ENCODE results near the gene LINGO3.

DNA sequence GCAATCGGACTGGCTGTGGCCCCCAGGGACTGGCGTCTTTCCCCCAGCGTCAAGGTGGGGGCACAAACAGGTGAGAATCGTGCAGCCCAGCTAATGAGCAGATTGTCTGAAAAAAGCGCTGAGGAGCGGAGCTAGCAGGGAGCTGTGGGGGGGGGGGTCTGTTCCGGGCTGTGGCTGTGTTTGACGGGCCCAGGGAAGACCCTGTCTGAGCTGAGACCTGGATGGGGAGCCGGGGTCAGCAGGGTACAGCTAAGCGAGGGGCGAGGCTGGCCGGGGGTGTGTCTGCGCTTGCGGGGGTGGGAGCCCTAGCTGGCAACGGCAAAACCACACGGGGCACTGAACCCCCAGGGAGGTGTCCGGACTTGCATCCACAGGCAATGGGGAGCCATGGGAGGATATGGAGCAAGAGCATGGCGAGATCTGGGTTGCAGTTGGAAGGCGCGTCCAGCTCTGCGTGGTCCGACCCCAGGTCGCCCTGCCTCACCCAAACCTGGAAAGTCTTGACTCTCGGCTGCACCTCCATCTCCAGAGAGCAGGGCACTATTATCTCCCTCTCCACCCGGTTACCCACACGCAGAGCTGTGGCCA is 4.6 kb downstream of the LINGO3 start:
- TF ChIP-seq POLR2A (IDR thresholded peaks at IDR 0.05) = no peak
- TF ChIP-seq, protein P1, sequence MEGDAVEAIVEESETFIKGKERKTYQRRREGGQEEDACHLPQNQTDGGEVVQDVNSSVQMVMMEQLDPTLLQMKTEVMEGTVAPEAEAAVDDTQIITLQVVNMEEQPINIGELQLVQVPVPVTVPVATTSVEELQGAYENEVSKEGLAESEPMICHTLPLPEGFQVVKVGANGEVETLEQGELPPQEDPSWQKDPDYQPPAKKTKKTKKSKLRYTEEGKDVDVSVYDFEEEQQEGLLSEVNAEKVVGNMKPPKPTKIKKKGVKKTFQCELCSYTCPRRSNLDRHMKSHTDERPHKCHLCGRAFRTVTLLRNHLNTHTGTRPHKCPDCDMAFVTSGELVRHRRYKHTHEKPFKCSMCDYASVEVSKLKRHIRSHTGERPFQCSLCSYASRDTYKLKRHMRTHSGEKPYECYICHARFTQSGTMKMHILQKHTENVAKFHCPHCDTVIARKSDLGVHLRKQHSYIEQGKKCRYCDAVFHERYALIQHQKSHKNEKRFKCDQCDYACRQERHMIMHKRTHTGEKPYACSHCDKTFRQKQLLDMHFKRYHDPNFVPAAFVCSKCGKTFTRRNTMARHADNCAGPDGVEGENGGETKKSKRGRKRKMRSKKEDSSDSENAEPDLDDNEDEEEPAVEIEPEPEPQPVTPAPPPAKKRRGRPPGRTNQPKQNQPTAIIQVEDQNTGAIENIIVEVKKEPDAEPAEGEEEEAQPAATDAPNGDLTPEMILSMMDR (IDR thresholded peaks at IDR 0.05) = no peak
